Panc1 (cell line): ENCODE results near the gene CDYL. TPM values are rescaled to one million over a fixed set of nuclear protein-coding genes. Genes with fewer than 3 reads are reported as not detected.

Source experiments
- ATAC-seq: fragments of 200-7000 bp; cut with Tn5 transposase; 2 replicates; pipeline ENCODE4 v1.9.1; 2020; ENCODE audit warnings: mild to moderate bottlenecking, moderate library complexity
- BruUV-seq: library from RNA; stranded (reverse); fragments of 400-500 nt; replicated peaks from 2 replicates; lab custom pipeline; 2021; lab: Mats Ljungman, UMichigan
- CTCF ChIA-PET: fragments of 300-600 bp; sonication (Branson Sonifier 250); formaldehyde crosslinking; loops from one replicate; lab custom pipeline; 2022; ENCODE audit warnings: antibody characterized with exemption; lab: Charles Lee
- POLR2A ChIA-PET: fragments of 300-600 bp; sonication (Branson Sonifier 250); formaldehyde crosslinking; loops from one replicate; lab custom pipeline; 2022; ENCODE audit warnings: antibody characterized with exemption; lab: Charles Lee
- DNase-seq: peaks from one replicate; pipeline ENCODE4 v3.0.0-alpha.2; 2010; ENCODE audit warnings: low read depth, low spot score
- H3K27ac ChIP-seq: 2 replicates; pipeline ENCODE4 v1.5.1; 2011; ENCODE audit warnings: mild to moderate bottlenecking, low read length, inconsistent platforms
- H3K27me3 ChIP-seq: fragments of 200-500 bp; sonication (Bioruptor generic); 2 replicates; pipeline ENCODE4 v1.6.0; 2014; ENCODE audit warnings: low read length, inconsistent platforms; ENCODE audit not compliant: control insufficient read depth, insufficient read depth
- H3K36me3 ChIP-seq: fragments of 200-500 bp; sonication (Bioruptor generic); 2 replicates; pipeline ENCODE4 v1.5.1; 2014; ENCODE audit warnings: inconsistent platforms, mild to moderate bottlenecking, low read length, moderate library complexity; ENCODE audit not compliant: control insufficient read depth, insufficient read depth
- H3K4me1 ChIP-seq: 2 replicates; pipeline ENCODE4 v1.5.1; 2011; ENCODE audit warnings: inconsistent platforms, mild to moderate bottlenecking, low read length, moderate library complexity; ENCODE audit not compliant: control insufficient read depth, insufficient read depth
- H3K4me3 ChIP-seq, 2 experiments: 2 replicates each; pipeline ENCODE4 v1.5.1; 2011 to 2012; ENCODE audit warnings: low read depth in 2 of 2, low read length in 2 of 2, mild to moderate bottlenecking in 2 of 2, inconsistent platforms in 1 of 2, moderate library complexity in 1 of 2
- H3K9me3 ChIP-seq: fragments of 200-500 bp; sonication (Bioruptor generic); 2 replicates; pipeline ENCODE4 v1.5.1; 2014; ENCODE audit warnings: low read depth, mild to moderate bottlenecking, inconsistent platforms, low read length, moderate library complexity; ENCODE audit not compliant: control insufficient read depth, insufficient read depth
- POLR2AphosphoS5 ChIP-seq: IDR thresholded peaks from 2 replicates; pipeline ENCODE4 v1.6.1; 2012; ENCODE audit warnings: mild to moderate bottlenecking, low read depth, low read length, moderate library complexity
- REST ChIP-seq, 2 experiments: IDR thresholded peaks; 2 replicates each; pipeline ENCODE4 v1.6.1; 2011 to 2012; ENCODE audit warnings: low read depth in 2 of 2, control low read depth in 1 of 2, low read length in 1 of 2, mild to moderate bottlenecking in 1 of 2, moderate library complexity in 1 of 2; ENCODE audit not compliant: insufficient read depth in 1 of 2
- SIN3A ChIP-seq: IDR thresholded peaks from 2 replicates; pipeline ENCODE4 v1.6.1; 2012; ENCODE audit warnings: low read depth, mild to moderate bottlenecking, low read length, moderate library complexity, borderline replicate concordance; ENCODE audit not compliant: insufficient read depth
- TCF7L2 ChIP-seq: IDR thresholded peaks from 2 replicates; pipeline ENCODE4 v1.6.1; 2011; ENCODE audit warnings: mild to moderate bottlenecking, low read depth, low read length, inconsistent platforms
- in situ Hi-C: cut with HindIII; loops from 2 replicates; pipeline ENCODE4 v1.10.0; 2016; ENCODE audit warnings: low sequenced_read_pairs, low pct_unique_long_range_greater_than_20kb
- intact Hi-C: fragments of 100-400 bp; cut with micrococcal nuclease; formaldehyde crosslinking; loops from one replicate; pipeline ENCODE4 v1.10.0; 2022; ENCODE audit not compliant: unreplicated experiment
- total RNA-seq: library from RNA; stranded (reverse); gene quantifications from one replicate; pipeline ENCODE4 v1.2.1, GENCODE V29; 2021; ENCODE audit not compliant: unreplicated experiment
- TF ChIP-seq, protein P1 (sequence below): fragments of 450-650 bp; IDR thresholded peaks from 2 replicates; pipeline ENCODE4 v1.5.1; 2017; ENCODE audit warnings: mild to moderate bottlenecking

Gene CDYL
- total RNA-seq, 1 experiment from 2014 or later = 61.4 TPM

DNA sequence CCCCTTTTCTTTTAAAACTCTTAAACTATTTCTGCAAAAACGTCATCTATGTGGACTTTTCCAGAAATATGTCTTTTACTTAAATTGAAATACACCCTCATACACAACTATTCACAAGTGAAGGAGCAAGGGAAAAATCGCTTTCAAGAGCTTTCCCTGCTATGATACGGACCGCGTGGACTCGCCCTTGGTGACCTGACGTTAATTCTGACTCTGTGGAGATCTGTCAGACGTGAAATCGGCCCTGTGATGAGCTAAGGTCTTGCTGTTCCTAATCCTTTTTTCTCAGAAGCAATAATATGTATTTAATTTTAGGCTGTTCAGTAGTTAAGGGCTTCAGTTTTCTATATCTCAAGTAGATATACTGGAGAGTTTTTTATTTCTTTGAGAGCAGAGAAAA, 114.0 kb downstream of the CDYL start:
- Histone ChIP-seq H3K9me3 (no peaks in the 10 kb centered on the region), H3K36me3 (no peaks in the 10 kb centered on the region), H3K4me3 (no peak overlapping the region), H3K27me3 (no peaks in the 10 kb centered on the region), H3K4me1 (no peaks in the 10 kb centered on the region), H3K27ac (no peak overlapping the region)
- no peak for ATAC-seq
- no TSS peak for BruUV-seq
- no peak for DNase-seq
- TF ChIP-seq TCF7L2 = no peak
- no peak for TF ChIP-seq REST (IDR thresholded peaks at IDR 0.05; ENCODE audit: insufficient read depth in 1 of 2, low read depth in 2 of 2, low read length in 1 of 2)
- TF ChIP-seq, protein P1, sequence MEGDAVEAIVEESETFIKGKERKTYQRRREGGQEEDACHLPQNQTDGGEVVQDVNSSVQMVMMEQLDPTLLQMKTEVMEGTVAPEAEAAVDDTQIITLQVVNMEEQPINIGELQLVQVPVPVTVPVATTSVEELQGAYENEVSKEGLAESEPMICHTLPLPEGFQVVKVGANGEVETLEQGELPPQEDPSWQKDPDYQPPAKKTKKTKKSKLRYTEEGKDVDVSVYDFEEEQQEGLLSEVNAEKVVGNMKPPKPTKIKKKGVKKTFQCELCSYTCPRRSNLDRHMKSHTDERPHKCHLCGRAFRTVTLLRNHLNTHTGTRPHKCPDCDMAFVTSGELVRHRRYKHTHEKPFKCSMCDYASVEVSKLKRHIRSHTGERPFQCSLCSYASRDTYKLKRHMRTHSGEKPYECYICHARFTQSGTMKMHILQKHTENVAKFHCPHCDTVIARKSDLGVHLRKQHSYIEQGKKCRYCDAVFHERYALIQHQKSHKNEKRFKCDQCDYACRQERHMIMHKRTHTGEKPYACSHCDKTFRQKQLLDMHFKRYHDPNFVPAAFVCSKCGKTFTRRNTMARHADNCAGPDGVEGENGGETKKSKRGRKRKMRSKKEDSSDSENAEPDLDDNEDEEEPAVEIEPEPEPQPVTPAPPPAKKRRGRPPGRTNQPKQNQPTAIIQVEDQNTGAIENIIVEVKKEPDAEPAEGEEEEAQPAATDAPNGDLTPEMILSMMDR = no peak
- ChIA-PET CTCF (no interaction called here), POLR2A (no interaction called here)
- in situ Hi-C loops = no loop called here
- intact Hi-C loops = no loop called here

DNA sequence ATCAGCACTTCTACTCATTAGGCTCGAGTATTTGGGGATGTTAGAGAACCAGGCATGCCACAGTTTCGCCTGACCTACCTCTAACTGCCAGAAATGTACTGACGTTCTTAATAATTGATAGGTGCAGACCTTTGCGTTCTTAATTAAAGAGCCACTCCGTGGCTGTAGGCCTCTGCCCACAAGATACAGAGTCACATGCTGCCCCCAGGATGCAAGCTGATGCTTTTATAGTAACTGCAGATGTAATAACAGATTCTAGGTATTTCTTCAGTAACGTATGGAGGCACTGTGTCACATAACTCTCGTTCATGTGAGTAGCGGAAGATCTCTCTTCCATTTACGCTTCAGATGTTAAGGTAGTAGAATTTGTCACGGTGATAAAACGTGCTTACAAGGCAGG, 114.4 kb downstream of the CDYL start:
- no peak for TF ChIP-seq TCF7L2
- TF ChIP-seq, protein P1 = no peak
- TF ChIP-seq POLR2AphosphoS5 = no peak
- no peak for TF ChIP-seq REST (IDR thresholded peaks at IDR 0.05; ENCODE audit: insufficient read depth in 1 of 2, low read depth in 2 of 2, low read length in 1 of 2)
- TF ChIP-seq SIN3A = no peak
- no peak for DNase-seq
- Histone ChIP-seq H3K27ac (no peak overlapping the region), H3K27me3 (no peaks in the 10 kb centered on the region), H3K4me3 (no peak overlapping the region), H3K4me1 (no peaks in the 10 kb centered on the region), H3K36me3 (no peaks in the 10 kb centered on the region), H3K9me3 (no peaks in the 10 kb centered on the region)
- no peak for ATAC-seq
- ChIA-PET POLR2A (no interaction called here), CTCF (no interaction called here)
- in situ Hi-C loops = no loop called here
- intact Hi-C loops = no loop called here
- BruUV-seq = no TSS peak
